K562 (cell line): ENCODE results near the gene SLC29A3. TPM values are rescaled to one million over a fixed set of nuclear protein-coding genes. Genes with fewer than 3 reads are reported as not detected.

ENCODE experiments used
- BRCA1 ChIP-seq, 2 experiments: fragments of 450-650 bp in 1 of 2; sonication (generic) in 1 of 2; formaldehyde crosslinking in 1 of 2; IDR thresholded peaks; 2 replicates each; pipeline versions ENCODE4 v1.5.0 to v1.6.1; 2017 to 2020; ENCODE audit warnings: mild to moderate bottlenecking in 1 of 2, missing genetic modification reagents in 1 of 2
- BRD9 ChIP-seq: fragments of 450-650 bp; IDR thresholded peaks from 2 replicates; pipeline ENCODE4 v1.6.1; 2018; ENCODE audit warnings: low read depth; ENCODE audit not compliant: partially characterized antibody
- CLOCK ChIP-seq: fragments of 250-450 bp; sonication (Bioruptor Pico); IDR thresholded peaks from 2 replicates; pipeline ENCODE4 v1.4.0; 2020; ENCODE audit warnings: mild to moderate bottlenecking, moderate library complexity, borderline replicate concordance
- GATAD2A ChIP-seq: fragments of 450-650 bp; IDR thresholded peaks from 2 replicates; pipeline ENCODE4 v1.6.1; 2017
- HDGF ChIP-seq: fragments of 450-650 bp; IDR thresholded peaks from 2 replicates; pipeline ENCODE4 v1.6.1; 2016
- MXI1 ChIP-seq: IDR thresholded peaks from 2 replicates; pipeline ENCODE4 v1.6.1; 2011; ENCODE audit warnings: low read depth, mild to moderate bottlenecking, improper control_type of control experiment, low read length
- PML ChIP-seq: IDR thresholded peaks from 2 replicates; pipeline ENCODE4 v1.6.1; 2012; ENCODE audit warnings: low read length, inconsistent platforms
- PPARD ChIP-seq: fragments of 250-450 bp; sonication (Bioruptor Pico); IDR thresholded peaks from 2 replicates; pipeline ENCODE4 v1.8.0; 2022; ENCODE audit warnings: inconsistent platforms, mild to moderate bottlenecking, moderate library complexity
- PYGO2 ChIP-seq: fragments of 450-650 bp; IDR thresholded peaks from 2 replicates; pipeline ENCODE4 v1.6.1; 2016; ENCODE audit warnings: mild to moderate bottlenecking, missing genetic modification characterization, moderate library complexity, missing compliant biosample characterization
- RAD51 ChIP-seq: fragments of 450-650 bp; IDR thresholded peaks from 2 replicates; pipeline ENCODE4 v1.7.1; 2016; ENCODE audit warnings: low read depth, mild to moderate bottlenecking, borderline replicate concordance
- RBM34 ChIP-seq: fragments of 200-400 bp; formaldehyde crosslinking; IDR thresholded peaks from 2 replicates; pipeline ENCODE4 v1.6.1; 2018; ENCODE audit warnings: low read length, borderline replicate concordance; ENCODE audit not compliant: insufficient read depth
- SFPQ ChIP-seq: fragments of 200-400 bp; formaldehyde crosslinking; IDR thresholded peaks from 2 replicates; pipeline ENCODE4 v1.6.1; 2017; ENCODE audit warnings: mild to moderate bottlenecking, low read depth, low read length, moderate library complexity
- STAG1 ChIP-seq: sonication (generic); formaldehyde crosslinking; IDR thresholded peaks from 2 replicates; pipeline ENCODE4 v1.5.0; 2020; ENCODE audit warnings: missing genetic modification reagents, borderline replicate concordance
- TARDBP ChIP-seq: fragments of 450-650 bp; IDR thresholded peaks from 2 replicates; pipeline ENCODE4 v1.6.1; 2016
- TOE1 ChIP-seq, 2 experiments: fragments of 450-650 bp in 1 of 2; sonication (generic) in 1 of 2; formaldehyde crosslinking in 1 of 2; IDR thresholded peaks; 2 replicates each; pipeline versions ENCODE4 v1.7.1 to v1.8.0; 2016 to 2022; ENCODE audit warnings: borderline replicate concordance in 2 of 2, mild to moderate bottlenecking in 2 of 2, antibody characterized with exemption in 1 of 2, inconsistent platforms in 1 of 2, low read depth in 1 of 2, missing genetic modification reagents in 1 of 2, moderate library complexity in 1 of 2
- XRCC4 ChIP-seq: IDR thresholded peaks from one replicate; pipeline ENCODE4 v1.6.1; 2011; ENCODE audit not compliant: insufficient read depth, insufficient read length; ENCODE audit errors: extremely low read depth
- YY1 ChIP-seq, 3 experiments: IDR thresholded peaks; 2 replicates each; pipeline ENCODE4 v1.6.1; 2011; ENCODE audit warnings: low read length in 2 of 3, mild to moderate bottlenecking in 2 of 3, moderate library complexity in 2 of 3, borderline replicate concordance in 1 of 3, control low read depth in 1 of 3, low read depth in 1 of 3; ENCODE audit not compliant: insufficient read depth in 3 of 3, insufficient replicate concordance in 2 of 3, control insufficient read depth in 1 of 3, insufficient read length in 1 of 3; ENCODE audit errors: extremely low read depth in 1 of 3
- ZNF282 ChIP-seq: sonication (generic); formaldehyde crosslinking; IDR thresholded peaks from 2 replicates; pipeline ENCODE4 v1.8.1; 2023; ENCODE audit warnings: missing genetic modification reagents
- polyA plus RNA-seq, 8 experiments: library from polyadenylated mRNA; depleted of rRNA in 4 of 8; stranded (reverse) in 5 of 8; unstranded in 3 of 8; fragments of >200 nt; fragmentation: Nextera tagmentation in 2 of 8; fragmentation: Illumina TruSeq in 1 of 8; extraction: Ambion mirVana in 2 of 8; extraction: Trizol in 1 of 8; gene quantifications; 2 replicates each; pipeline versions ENCODE4 v1.2.1 to v1.2.3, GENCODE V29; 2011 to 2014; ENCODE audit warnings: inconsistent platforms in 1 of 8, missing spikeins in 1 of 8
- total RNA-seq, 7 experiments: library from RNA; depleted of rRNA in 6 of 7; stranded (reverse); fragments of >200 nt in 6 of 7; fragmentation: Illumina TruSeq in 2 of 7; extraction: Trizol in 2 of 7; gene quantifications; 2 replicates each; pipeline versions ENCODE4 v1.2.1 to v1.2.3, GENCODE V29; 2011 to 2021; ENCODE audit warnings: low replicate concordance in 1 of 7
- TF ChIP-seq, protein P1 (sequence below): fragments of 450-650 bp; IDR thresholded peaks from 2 replicates; pipeline ENCODE4 v1.6.1; 2017; ENCODE audit warnings: antibody characterized with exemption, mild to moderate bottlenecking

The SLC29A3 gene
- total and polyA plus RNA-seq, 9 of the 15 experiments (the other 6 are each of a cell fraction or from before 2014, with no cell fraction given): 2.1 to 10.7 (median 4.6) TPM

DNA sequence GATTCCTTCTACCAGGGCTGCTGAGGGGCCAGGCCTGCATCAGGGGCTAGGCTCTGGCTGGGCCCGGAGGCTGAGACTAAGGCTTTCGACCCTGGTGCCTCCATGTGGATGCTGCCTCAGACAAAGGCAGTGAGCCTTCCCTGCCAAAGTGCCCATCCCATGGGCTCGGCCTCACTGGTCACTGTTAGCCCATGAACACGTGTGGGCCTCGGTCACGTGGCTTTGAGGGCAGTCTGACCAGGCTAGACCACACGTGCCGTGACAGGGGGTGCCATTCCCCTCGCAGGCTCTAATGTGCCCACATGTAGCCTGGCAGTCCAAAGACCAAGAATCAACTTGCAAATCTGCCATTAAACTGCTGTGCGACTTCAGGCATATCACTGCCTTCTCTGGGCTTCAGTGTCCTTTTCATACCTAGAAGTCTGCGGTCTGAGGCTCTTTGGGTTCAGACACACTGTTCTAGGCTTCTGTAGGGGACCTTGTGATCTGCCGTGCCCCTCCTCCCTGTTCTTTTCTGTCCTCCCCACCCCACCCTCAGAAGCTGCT lies 17.6 kb upstream of the SLC29A3 start (continued):
- TF ChIP-seq, protein P1, sequence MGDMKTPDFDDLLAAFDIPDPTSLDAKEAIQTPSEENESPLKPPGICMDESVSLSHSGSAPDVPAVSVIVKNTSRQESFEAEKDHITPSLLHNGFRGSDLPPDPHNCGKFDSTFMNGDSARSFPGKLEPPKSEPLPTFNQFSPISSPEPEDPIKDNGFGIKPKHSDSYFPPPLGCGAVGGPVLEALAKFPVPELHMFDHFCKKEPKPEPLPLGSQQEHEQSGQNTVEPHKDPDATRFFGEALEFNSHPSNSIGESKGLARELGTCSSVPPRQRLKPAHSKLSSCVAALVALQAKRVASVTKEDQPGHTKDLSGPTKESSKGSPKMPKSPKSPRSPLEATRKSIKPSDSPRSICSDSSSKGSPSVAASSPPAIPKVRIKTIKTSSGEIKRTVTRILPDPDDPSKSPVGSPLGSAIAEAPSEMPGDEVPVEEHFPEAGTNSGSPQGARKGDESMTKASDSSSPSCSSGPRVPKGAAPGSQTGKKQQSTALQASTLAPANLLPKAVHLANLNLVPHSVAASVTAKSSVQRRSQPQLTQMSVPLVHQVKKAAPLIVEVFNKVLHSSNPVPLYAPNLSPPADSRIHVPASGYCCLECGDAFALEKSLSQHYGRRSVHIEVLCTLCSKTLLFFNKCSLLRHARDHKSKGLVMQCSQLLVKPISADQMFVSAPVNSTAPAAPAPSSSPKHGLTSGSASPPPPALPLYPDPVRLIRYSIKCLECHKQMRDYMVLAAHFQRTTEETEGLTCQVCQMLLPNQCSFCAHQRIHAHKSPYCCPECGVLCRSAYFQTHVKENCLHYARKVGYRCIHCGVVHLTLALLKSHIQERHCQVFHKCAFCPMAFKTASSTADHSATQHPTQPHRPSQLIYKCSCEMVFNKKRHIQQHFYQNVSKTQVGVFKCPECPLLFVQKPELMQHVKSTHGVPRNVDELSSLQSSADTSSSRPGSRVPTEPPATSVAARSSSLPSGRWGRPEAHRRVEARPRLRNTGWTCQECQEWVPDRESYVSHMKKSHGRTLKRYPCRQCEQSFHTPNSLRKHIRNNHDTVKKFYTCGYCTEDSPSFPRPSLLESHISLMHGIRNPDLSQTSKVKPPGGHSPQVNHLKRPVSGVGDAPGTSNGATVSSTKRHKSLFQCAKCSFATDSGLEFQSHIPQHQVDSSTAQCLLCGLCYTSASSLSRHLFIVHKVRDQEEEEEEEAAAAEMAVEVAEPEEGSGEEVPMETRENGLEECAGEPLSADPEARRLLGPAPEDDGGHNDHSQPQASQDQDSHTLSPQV: no peak
- no peak for TF ChIP-seq PPARD (CRISPR knock-in tag)
- no peak for TF ChIP-seq CLOCK (CRISPR knock-in tag)
- no peak for TF ChIP-seq XRCC4
- no peak for TF ChIP-seq YY1 (IDR thresholded peaks at IDR 0.05; ENCODE audit: borderline replicate concordance in 1 of 3, control insufficient read depth in 1 of 3, extremely low read depth in 1 of 3, insufficient read depth in 3 of 3, insufficient read length in 1 of 3, insufficient replicate concordance in 2 of 3, low read depth in 1 of 3, low read length in 2 of 3)
- TF ChIP-seq SFPQ: no peak
- TF ChIP-seq PYGO2 (tag): no peak
- no peak for TF ChIP-seq RBM34
- TF ChIP-seq PML: no peak
- no peak for TF ChIP-seq ZNF282 (CRISPR knock-in tag)
- TF ChIP-seq BRCA1 (IDR thresholded peaks at IDR 0.05): no peak
- TF ChIP-seq BRCA1 (CRISPR knock-in tag; IDR thresholded peaks at IDR 0.05): no peak
- TF ChIP-seq TARDBP: 0 out of 2 replicates have a peak, but pooled peaks have one; percentile 4
- TF ChIP-seq BRD9: no peak
- no peak for TF ChIP-seq MXI1
- TF ChIP-seq GATAD2A: no peak
- no peak for TF ChIP-seq HDGF
- TF ChIP-seq STAG1: no peak
- peak; percentile 45; the same call in 1 of the 2 replicates for TF ChIP-seq RAD51
- TF ChIP-seq TOE1 (IDR thresholded peaks at IDR 0.05; ENCODE audit: borderline replicate concordance): no peak
- no peak for TF ChIP-seq TOE1 (CRISPR knock-in tag; IDR thresholded peaks at IDR 0.05; ENCODE audit: borderline replicate concordance, low read depth)
